SJCRH30 (cell line): ENCODE data around the gene EXOSC7. TPM values are rescaled to one million over a fixed set of nuclear protein-coding genes. Genes with fewer than 3 reads are reported as not detected.

Experiments used
- DNase-seq, 2 experiments: peaks; one replicate each; pipeline ENCODE4 v3.0.0-alpha.2; 2015 to 2020
- H3K27ac ChIP-seq: fragments of 250-450 bp; sonication (Bioruptor Pico); 2 replicates; pipeline ENCODE4 v1.5.1; 2020; ENCODE audit warnings: mild to moderate bottlenecking, moderate library complexity
- H3K27me3 ChIP-seq: fragments of 250-450 bp; sonication (Bioruptor Pico); 2 replicates; pipeline ENCODE4 v1.5.1; 2020; ENCODE audit warnings: mild to moderate bottlenecking, moderate library complexity
- H3K36me3 ChIP-seq: fragments of 250-450 bp; sonication (Bioruptor Pico); 2 replicates; pipeline ENCODE4 v1.5.1; 2020; ENCODE audit warnings: mild to moderate bottlenecking, moderate library complexity
- H3K4me1 ChIP-seq: fragments of 250-450 bp; sonication (Bioruptor Pico); 2 replicates; pipeline ENCODE4 v1.5.1; 2020; ENCODE audit warnings: mild to moderate bottlenecking, moderate library complexity
- H3K4me3 ChIP-seq: fragments of 250-450 bp; sonication (Bioruptor Pico); 2 replicates; pipeline ENCODE4 v1.5.1; 2020; ENCODE audit warnings: mild to moderate bottlenecking, moderate library complexity
- H3K9me3 ChIP-seq: fragments of 250-450 bp; sonication (Bioruptor Pico); replicated peaks from 2 replicates; pipeline ENCODE4 v1.5.1; 2020; ENCODE audit warnings: mild to moderate bottlenecking, moderate library complexity
- total RNA-seq: library from RNA; depleted of rRNA; stranded (reverse); fragments of >200 nt; shearing (Covaris generic); gene quantifications from 2 replicates; pipeline ENCODE4 v1.2.3, GENCODE V29; 2014

Gene EXOSC7
- total RNA-seq, 1 experiment from 2014 or later, result 41.8 TPM

GRCh38 chr3:44993471-44994205 lies 17.6 kb downstream of the EXOSC7 start:
- Histone ChIP-seq H3K36me3 (peaks cover 44% of the 10 kb centered on the region), H3K27me3 (no peaks in the 10 kb centered on the region), H3K27ac (no peak overlapping the region; the same call in 1 of the 2 replicates), H3K4me1 (peaks cover 16% of the 10 kb centered on the region; the same call in 1 of the 2 replicates), H3K4me3 (no peak overlapping the region), H3K9me3 (no peaks in the 10 kb centered on the region)
- DNase-seq, result peak in 1 of 2 experiments; percentile 13

GRCh38 chr3:44995142-44995770 lies 19.2 kb downstream of the EXOSC7 start:
- Histone ChIP-seq H3K27me3 (no peaks in the 10 kb centered on the region), H3K27ac (peak overlapping the region; percentile 25), H3K4me1 (peaks cover 16% of the 10 kb centered on the region; the same call in 1 of the 2 replicates), H3K4me3 (no peak overlapping the region), H3K9me3 (no peaks in the 10 kb centered on the region), H3K36me3 (peaks cover 51% of the 10 kb centered on the region)
- peak; percentile 72 to 78 for DNase-seq

- no peak overlapping the region for H3K4me3 ChIP-seq
- peaks cover 45% of the 10 kb centered on the region for H3K36me3 ChIP-seq
- H3K9me3 ChIP-seq, result no peaks in the 10 kb centered on the region
Observed at GRCh38 chr3:44996556-44996969, 20.5 kb downstream of the EXOSC7 start.

GRCh38 chr3:44999782-45000181 lies 23.7 kb downstream of the EXOSC7 start:
- no peak for DNase-seq
- Histone ChIP-seq H3K9me3 (peaks cover 3% of the 10 kb centered on the region; the same call in 1 of the 2 replicates), H3K27me3 (no peaks in the 10 kb centered on the region), H3K4me3 (no peak overlapping the region), H3K27ac (no peak overlapping the region), H3K4me1 (peaks cover 10% of the 10 kb centered on the region; the same call in 1 of the 2 replicates), H3K36me3 (peaks cover 50% of the 10 kb centered on the region)

More at GRCh38 chr3:44996556-44996969, 20.5 kb downstream of the EXOSC7 start:
- H3K4me1 ChIP-seq, result peaks cover 16% of the 10 kb centered on the region; the same call in 1 of the 2 replicates
- no peak overlapping the region for H3K27ac ChIP-seq
- H3K27me3 ChIP-seq, result no peaks in the 10 kb centered on the region
- DNase-seq, result no peak

DNA sequence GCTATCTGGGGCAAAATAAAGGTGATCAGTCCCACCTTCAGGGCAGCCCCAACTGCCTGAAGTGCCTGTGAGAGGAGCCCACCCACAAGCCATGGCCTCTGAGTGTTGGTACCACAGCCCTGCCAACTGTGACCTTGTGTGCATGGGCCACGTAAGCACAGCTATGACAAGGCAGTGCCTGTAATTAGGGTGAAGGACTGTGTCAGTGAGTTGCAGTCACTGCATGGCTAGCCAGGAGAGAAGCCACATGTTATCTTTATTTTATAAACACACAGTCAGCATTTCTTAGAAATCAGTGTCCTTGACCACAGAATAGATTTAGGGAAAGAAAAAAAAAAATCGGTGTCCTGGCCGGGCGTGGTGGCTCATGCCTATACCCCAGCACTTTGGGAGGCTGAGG lies 24.8 kb downstream of the EXOSC7 start:
- Histone ChIP-seq H3K4me1 (peaks cover 7% of the 10 kb centered on the region; the same call in 1 of the 2 replicates), H3K4me3 (no peak overlapping the region), H3K27ac (no peak overlapping the region), H3K36me3 (peaks cover 58% of the 10 kb centered on the region), H3K9me3 (peaks cover 5% of the 10 kb centered on the region; the same call in 1 of the 2 replicates), H3K27me3 (no peaks in the 10 kb centered on the region)
- no peak for DNase-seq

GRCh38 chr3:45001738-45002137 lies 25.7 kb downstream of the EXOSC7 start:
- H3K27me3 ChIP-seq, result no peaks in the 10 kb centered on the region
- no peak overlapping the region for H3K27ac ChIP-seq
- H3K9me3 ChIP-seq, result peaks cover 5% of the 10 kb centered on the region; the same call in 1 of the 2 replicates
- no peak overlapping the region for H3K4me3 ChIP-seq
- H3K4me1 ChIP-seq, result no peaks in the 10 kb centered on the region
- H3K36me3 ChIP-seq, result peaks cover 52% of the 10 kb centered on the region
- DNase-seq, result no peak

DNA sequence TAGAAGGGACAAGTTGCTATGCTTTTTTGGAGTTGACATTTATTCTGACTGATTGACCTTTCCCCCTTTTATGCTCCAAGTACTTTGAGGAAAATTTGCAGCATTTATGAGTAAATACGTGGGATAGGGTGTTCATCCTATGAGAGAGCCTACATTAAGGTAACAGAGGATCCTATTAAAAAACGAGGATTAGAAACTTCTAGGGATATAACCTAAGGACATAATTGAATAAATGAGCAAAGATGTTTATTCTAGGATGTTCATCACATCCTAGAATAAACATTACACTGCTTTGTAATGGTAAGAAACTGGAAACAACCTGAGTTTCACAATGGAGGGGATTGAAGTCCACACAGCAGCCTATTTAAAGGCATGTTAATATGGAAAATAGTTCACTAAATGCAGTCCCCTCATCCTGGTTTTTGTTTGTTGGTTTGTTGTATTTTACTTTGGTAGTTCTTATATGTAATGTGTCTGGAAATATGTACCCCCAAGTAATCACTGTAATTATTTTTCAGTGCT lies 26.2 kb downstream of the EXOSC7 start:
- Histone ChIP-seq H3K9me3 (peaks cover 5% of the 10 kb centered on the region; the same call in 1 of the 2 replicates), H3K27me3 (no peaks in the 10 kb centered on the region), H3K36me3 (peaks cover 51% of the 10 kb centered on the region), H3K4me1 (no peaks in the 10 kb centered on the region), H3K27ac (no peak overlapping the region), H3K4me3 (no peak overlapping the region)
- DNase-seq, result no peak

DNA sequence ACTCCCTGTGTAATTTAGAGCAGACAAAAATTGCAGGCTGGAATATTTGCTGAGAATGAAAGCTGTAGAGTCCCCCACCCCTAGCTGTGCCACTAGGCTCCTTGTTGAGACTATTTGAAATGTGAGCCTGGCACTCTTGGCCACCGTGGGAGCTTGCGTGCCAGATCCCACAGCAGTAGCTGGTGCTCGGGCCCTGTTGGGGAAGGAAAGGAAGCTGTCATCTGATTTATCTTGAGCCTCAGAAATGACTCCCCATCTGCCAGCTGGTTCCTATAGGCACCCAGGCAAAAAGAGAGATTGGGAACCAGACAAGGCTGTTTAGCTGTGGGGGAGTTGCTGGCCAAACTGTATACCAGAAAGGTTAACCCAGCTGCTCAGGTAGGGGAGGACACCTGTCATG lies 26.7 kb downstream of the EXOSC7 start:
- Histone ChIP-seq H3K27me3 (no peaks in the 10 kb centered on the region), H3K36me3 (peaks cover 48% of the 10 kb centered on the region), H3K4me3 (no peak overlapping the region), H3K9me3 (peaks cover 5% of the 10 kb centered on the region; the same call in 1 of the 2 replicates), H3K4me1 (no peaks in the 10 kb centered on the region), H3K27ac (no peak overlapping the region)
- no peak for DNase-seq

GRCh38 chr3:45003406-45003805 lies 27.4 kb downstream of the EXOSC7 start:
- Histone ChIP-seq H3K4me1 (no peaks in the 10 kb centered on the region), H3K27ac (no peak overlapping the region), H3K4me3 (no peak overlapping the region), H3K36me3 (peaks cover 51% of the 10 kb centered on the region), H3K27me3 (no peaks in the 10 kb centered on the region), H3K9me3 (peaks cover 5% of the 10 kb centered on the region; the same call in 1 of the 2 replicates)
- no peak for DNase-seq

DNA sequence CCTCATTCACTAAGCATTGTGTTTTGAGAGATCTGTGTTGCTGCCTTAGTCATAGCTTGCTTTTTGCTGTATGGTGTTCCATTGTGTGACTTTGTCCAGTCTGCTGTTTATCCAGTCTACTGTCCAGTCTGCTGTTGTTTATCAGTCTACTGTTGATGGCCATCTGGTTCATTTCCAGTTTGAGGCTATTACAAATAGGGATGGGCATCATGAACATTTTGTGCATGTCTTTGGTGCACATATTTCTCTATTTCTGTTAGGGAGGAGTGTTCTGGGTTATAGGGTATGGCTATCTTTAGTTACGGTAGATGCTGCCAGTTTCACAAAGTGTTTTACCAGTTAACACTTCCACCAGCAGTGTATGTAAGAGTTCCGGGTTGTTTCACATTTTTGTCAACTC lies 27.8 kb downstream of the EXOSC7 start:
- Histone ChIP-seq H3K4me3 (no peak overlapping the region), H3K27ac (no peak overlapping the region), H3K4me1 (no peaks in the 10 kb centered on the region), H3K27me3 (no peaks in the 10 kb centered on the region), H3K36me3 (peaks cover 46% of the 10 kb centered on the region), H3K9me3 (peaks cover 5% of the 10 kb centered on the region; the same call in 1 of the 2 replicates)
- no peak for DNase-seq

DNA sequence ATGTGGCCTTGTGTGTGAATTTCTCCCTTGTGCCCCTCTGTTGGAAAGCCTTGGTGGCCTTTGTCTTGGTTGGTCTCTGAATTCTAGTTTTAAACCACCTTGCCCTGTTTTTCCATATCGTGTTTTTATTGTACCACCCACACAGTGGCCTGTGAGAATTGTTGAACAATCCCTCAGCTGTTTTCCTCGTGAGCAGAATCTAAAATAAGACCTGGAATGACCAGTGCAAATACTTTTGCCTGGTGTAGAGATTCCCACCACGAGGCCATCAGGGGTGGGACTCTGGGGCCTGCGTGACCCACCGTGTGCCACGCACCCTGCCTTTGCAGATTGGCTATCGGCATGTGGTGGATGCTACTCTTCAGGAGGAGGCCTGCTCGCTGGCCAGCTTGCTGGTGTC lies 31.0 kb downstream of the EXOSC7 start:
- H3K4me1 ChIP-seq, result peaks cover 10% of the 10 kb centered on the region
- no peak overlapping the region for H3K27ac ChIP-seq
- no peaks in the 10 kb centered on the region for H3K27me3 ChIP-seq
- no peak for DNase-seq
- peaks cover 5% of the 10 kb centered on the region; the same call in 1 of the 2 replicates for H3K9me3 ChIP-seq
- H3K4me3 ChIP-seq, result no peak overlapping the region
- peaks cover 30% of the 10 kb centered on the region for H3K36me3 ChIP-seq

GRCh38 chr3:45008117-45008516 lies 32.1 kb downstream of the EXOSC7 start:
- H3K36me3 ChIP-seq, result peaks cover 33% of the 10 kb centered on the region
- no peak overlapping the region for H3K27ac ChIP-seq
- no peak for DNase-seq
- H3K9me3 ChIP-seq, result peaks cover 5% of the 10 kb centered on the region; the same call in 1 of the 2 replicates
- no peak overlapping the region for H3K4me3 ChIP-seq
- H3K27me3 ChIP-seq, result no peaks in the 10 kb centered on the region
- peaks cover 17% of the 10 kb centered on the region for H3K4me1 ChIP-seq

GRCh38 chr3:45009868-45010267 lies 33.8 kb downstream of the EXOSC7 start:
- Histone ChIP-seq H3K4me1 (peaks cover 17% of the 10 kb centered on the region), H3K9me3 (peaks cover under 1% of the 10 kb centered on the region; the same call in 1 of the 2 replicates), H3K27me3 (no peaks in the 10 kb centered on the region), H3K27ac (no peak overlapping the region), H3K36me3 (peaks cover 26% of the 10 kb centered on the region), H3K4me3 (no peak overlapping the region)
- no peak for DNase-seq

- no peak for DNase-seq
- peak overlapping the region; percentile 83 for H3K27ac ChIP-seq
- H3K27me3 ChIP-seq, result no peaks in the 10 kb centered on the region
- peaks cover 18% of the 10 kb centered on the region for H3K36me3 ChIP-seq
- no peaks in the 10 kb centered on the region for H3K9me3 ChIP-seq
- H3K4me1 ChIP-seq, result peaks cover 17% of the 10 kb centered on the region
- H3K4me3 ChIP-seq, result no peak overlapping the region
Observed at GRCh38 chr3:45010811-45011333, 34.8 kb downstream of the EXOSC7 start.
